ENCODE results near the gene ZNF668. TPM values are rescaled to one million over a fixed set of nuclear protein-coding genes. Genes with fewer than 3 reads are reported as not detected.
A peak's percentile ranks its signal among the peaks of the same experiment; 100 is the strongest.

ZNF668 gene
- polyA plus RNA-seq, 1 of the 3 experiments (the other 2 are of a cell fraction), result 13.6 TPM

DNA sequence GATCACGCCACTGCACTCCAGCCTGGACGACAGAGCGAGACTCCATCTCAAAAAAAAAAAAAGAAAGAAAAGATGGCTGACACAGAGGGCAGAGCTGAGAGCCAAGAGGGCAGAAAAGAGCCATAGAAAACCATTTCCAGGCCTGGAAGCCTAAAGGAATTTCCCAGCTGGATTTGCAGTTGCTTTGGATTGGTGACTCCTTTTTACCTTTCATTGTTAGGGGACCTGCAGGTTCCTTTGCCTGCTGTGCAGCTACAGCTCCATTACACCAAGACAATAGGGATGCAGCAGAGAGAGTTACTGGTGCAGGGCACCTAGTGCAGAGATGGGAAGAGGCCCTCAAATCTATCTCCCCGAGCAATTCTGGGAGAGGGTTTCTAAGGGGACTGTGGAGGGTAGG lies 18.4 kb downstream of the ZNF668 start:
- Histone ChIP-seq H3K4me3 (ENCODE audit: low read depth in 2 of 2, low read length in 1 of 2) (no peak overlapping the region), H3K9ac (no peak overlapping the region), H3K4me2 (no peak overlapping the region), H3K9me2 (no peaks in the 10 kb centered on the region), H3F3A (replicated peaks; ENCODE audit: insufficient read depth) (peaks cover 15% of the 10 kb centered on the region), H3K4me1 (ENCODE audit: control insufficient read depth in 1 of 2, insufficient read depth in 2 of 2, low read depth in 1 of 2, low read length in 1 of 2) (peaks cover 0 to 5% of the 10 kb centered on the region in 2 experiments; a peak in 1 of 4 replicates), H4K20me1 (ENCODE audit: insufficient read depth) (no peaks in the 10 kb centered on the region), H3K36me3 (replicated peaks in 1 of 2; ENCODE audit: control insufficient read depth in 1 of 2, insufficient read depth in 2 of 2, low read length in 1 of 2) (peaks cover 6 to 14% of the 10 kb centered on the region in 2 experiments), H3K79me2 (ENCODE audit: insufficient read depth) (peaks cover 10% of the 10 kb centered on the region), H3K27ac (ENCODE audit: low read depth in 2 of 2, low read length in 1 of 2) (no peak overlapping the region), H3K27me3 (ENCODE audit: insufficient read depth) (no peaks in the 10 kb centered on the region), H3K9me3 (no peaks in the 10 kb centered on the region), H2AFZ (ENCODE audit: low read depth) (no peak overlapping the region)
- 88% methylated on average over 4 of the region's 4 CpGs for WGBS (ENCODE audit: low lambda C conversion rate)
- ChIA-PET CTCF (interaction anchor here (1.0 to 1.1 kb wide), 2 partner anchors 9 to 87 kb away, joined by 3 read pairs; no protein-coding TSS in a partner anchor), POLR2A (no interaction called here)
- no peak; the same call in 1 of the 2 replicates for TF ChIP-seq POLR2AphosphoS5 (IDR thresholded peaks at IDR 0.05; ENCODE audit: low read depth, low read length)
- TF ChIP-seq RXRA (IDR thresholded peaks at IDR 0.05; ENCODE audit: borderline replicate concordance, low read depth), result no peak
- no peak for DNase-seq

DNA sequence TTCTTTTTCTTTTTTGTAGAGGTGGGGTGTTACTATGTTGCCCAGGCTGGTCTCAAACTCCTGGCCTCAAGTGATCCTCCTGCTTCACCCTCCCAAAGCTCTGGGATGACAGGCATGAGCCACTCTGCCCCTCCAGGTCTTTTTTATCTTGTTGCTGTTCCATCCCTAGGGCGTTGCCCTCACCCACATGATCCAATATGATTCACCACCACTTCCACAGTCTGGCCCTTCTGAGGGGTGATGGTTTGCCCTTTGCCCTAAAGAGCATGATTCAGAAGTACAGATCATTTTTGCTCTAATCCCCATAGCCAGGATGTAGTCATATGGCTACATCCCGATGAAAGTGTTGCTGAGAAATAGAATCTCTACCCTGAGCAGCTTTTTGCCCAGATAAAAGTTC lies 21.9 kb downstream of the ZNF668 start:
- no peak for DNase-seq
- no peak overlapping the region for H3K4me3 ChIP-seq (ENCODE audit: low read depth in 2 of 2, low read length in 1 of 2)
- CTCF ChIA-PET, result no interaction called here
- H3K27me3 ChIP-seq (ENCODE audit: insufficient read depth), result no peaks in the 10 kb centered on the region
- H3K9ac ChIP-seq, result no peak overlapping the region; the same call in 1 of the 2 replicates
- H3K9me3 ChIP-seq, result no peaks in the 10 kb centered on the region
- H3K79me2 ChIP-seq (ENCODE audit: insufficient read depth), result no peaks in the 10 kb centered on the region
- H4K20me1 ChIP-seq (ENCODE audit: insufficient read depth), result no peaks in the 10 kb centered on the region
- peak overlapping the region in 1 of 2 experiments; percentile 62; a peak in 2 of 4 replicates for H3K27ac ChIP-seq (ENCODE audit: low read depth in 2 of 2, low read length in 1 of 2)
- POLR2A ChIA-PET, result no interaction called here
- H3K9me2 ChIP-seq, result no peaks in the 10 kb centered on the region
- no peaks in the 10 kb centered on the region for H3K36me3 ChIP-seq (replicated peaks in 1 of 2; ENCODE audit: control insufficient read depth in 1 of 2, insufficient read depth in 2 of 2, low read length in 1 of 2)
- WGBS (ENCODE audit: low lambda C conversion rate), result 3% methylated on average over 2 of the region's 2 CpGs
- peaks cover 10% of the 10 kb centered on the region for H3F3A ChIP-seq (replicated peaks; ENCODE audit: insufficient read depth)
- H2AFZ ChIP-seq (ENCODE audit: low read depth), result peak overlapping the region; percentile 60; the same call in 1 of the 2 replicates
- peaks cover 0 to 5% of the 10 kb centered on the region in 2 experiments; a peak in 1 of 4 replicates for H3K4me1 ChIP-seq (ENCODE audit: control insufficient read depth in 1 of 2, insufficient read depth in 2 of 2, low read depth in 1 of 2, low read length in 1 of 2)
- peak overlapping the region; percentile 26 for H3K4me2 ChIP-seq
- TF ChIP-seq, protein P1, sequence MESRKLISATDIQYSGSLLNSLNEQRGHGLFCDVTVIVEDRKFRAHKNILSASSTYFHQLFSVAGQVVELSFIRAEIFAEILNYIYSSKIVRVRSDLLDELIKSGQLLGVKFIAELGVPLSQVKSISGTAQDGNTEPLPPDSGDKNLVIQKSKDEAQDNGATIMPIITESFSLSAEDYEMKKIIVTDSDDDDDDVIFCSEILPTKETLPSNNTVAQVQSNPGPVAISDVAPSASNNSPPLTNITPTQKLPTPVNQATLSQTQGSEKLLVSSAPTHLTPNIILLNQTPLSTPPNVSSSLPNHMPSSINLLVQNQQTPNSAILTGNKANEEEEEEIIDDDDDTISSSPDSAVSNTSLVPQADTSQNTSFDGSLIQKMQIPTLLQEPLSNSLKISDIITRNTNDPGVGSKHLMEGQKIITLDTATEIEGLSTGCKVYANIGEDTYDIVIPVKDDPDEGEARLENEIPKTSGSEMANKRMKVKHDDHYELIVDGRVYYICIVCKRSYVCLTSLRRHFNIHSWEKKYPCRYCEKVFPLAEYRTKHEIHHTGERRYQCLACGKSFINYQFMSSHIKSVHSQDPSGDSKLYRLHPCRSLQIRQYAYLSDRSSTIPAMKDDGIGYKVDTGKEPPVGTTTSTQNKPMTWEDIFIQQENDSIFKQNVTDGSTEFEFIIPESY (IDR thresholded peaks at IDR 0.05; ENCODE audit: borderline replicate concordance, low read depth), result no peak
- no peak for TF ChIP-seq RAD21 (IDR thresholded peaks at IDR 0.05; ENCODE audit: low read length)
- no peak for TF ChIP-seq SIN3A (IDR thresholded peaks at IDR 0.05; ENCODE audit: borderline replicate concordance, low read depth, low read length)
- peak; percentile 85 for TF ChIP-seq FOSL2 (IDR thresholded peaks at IDR 0.05; ENCODE audit: borderline replicate concordance, low read depth)
- TF ChIP-seq CHD2 (IDR thresholded peaks at IDR 0.05; ENCODE audit: low read length, partially characterized antibody), result no peak
- peak; percentile 63 for TF ChIP-seq TCF12 (IDR thresholded peaks at IDR 0.05)
- TF ChIP-seq FOXM1 (IDR thresholded peaks at IDR 0.05; ENCODE audit: low read depth), result no peak
- no peak for TF ChIP-seq MXI1 (IDR thresholded peaks at IDR 0.05; ENCODE audit: low read depth, low read length)
- TF ChIP-seq YY1 (IDR thresholded peaks at IDR 0.05; ENCODE audit: low read depth), result no peak
- TF ChIP-seq, protein P2, sequence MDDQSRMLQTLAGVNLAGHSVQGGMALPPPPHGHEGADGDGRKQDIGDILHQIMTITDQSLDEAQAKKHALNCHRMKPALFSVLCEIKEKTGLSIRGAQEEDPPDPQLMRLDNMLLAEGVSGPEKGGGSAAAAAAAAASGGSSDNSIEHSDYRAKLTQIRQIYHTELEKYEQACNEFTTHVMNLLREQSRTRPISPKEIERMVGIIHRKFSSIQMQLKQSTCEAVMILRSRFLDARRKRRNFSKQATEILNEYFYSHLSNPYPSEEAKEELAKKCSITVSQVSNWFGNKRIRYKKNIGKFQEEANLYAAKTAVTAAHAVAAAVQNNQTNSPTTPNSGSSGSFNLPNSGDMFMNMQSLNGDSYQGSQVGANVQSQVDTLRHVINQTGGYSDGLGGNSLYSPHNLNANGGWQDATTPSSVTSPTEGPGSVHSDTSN (IDR thresholded peaks at IDR 0.05), result peak; percentile 45; the same call in 1 of the 2 replicates
- no peak for TF ChIP-seq NFIC (IDR thresholded peaks at IDR 0.05; ENCODE audit: borderline replicate concordance)
- no peak for TF ChIP-seq SMC3 (IDR thresholded peaks at IDR 0.05; ENCODE audit: low read depth, low read length)
- no peak for TF ChIP-seq EZH2phosphoT487 (IDR thresholded peaks at IDR 0.05; ENCODE audit: borderline replicate concordance, low read depth)
- TF ChIP-seq EP300 (IDR thresholded peaks at IDR 0.05; ENCODE audit: borderline replicate concordance in 1 of 2, low read depth in 1 of 2, low read length in 1 of 2), result peak in 1 of 2 experiments; percentile 33; a peak in 1 of 4 replicates
- no peak for TF ChIP-seq ELF1 (IDR thresholded peaks at IDR 0.05)
- TF ChIP-seq, protein P3, sequence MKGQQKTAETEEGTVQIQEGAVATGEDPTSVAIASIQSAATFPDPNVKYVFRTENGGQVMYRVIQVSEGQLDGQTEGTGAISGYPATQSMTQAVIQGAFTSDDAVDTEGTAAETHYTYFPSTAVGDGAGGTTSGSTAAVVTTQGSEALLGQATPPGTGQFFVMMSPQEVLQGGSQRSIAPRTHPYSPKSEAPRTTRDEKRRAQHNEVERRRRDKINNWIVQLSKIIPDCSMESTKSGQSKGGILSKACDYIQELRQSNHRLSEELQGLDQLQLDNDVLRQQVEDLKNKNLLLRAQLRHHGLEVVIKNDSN (IDR thresholded peaks at IDR 0.05; ENCODE audit: borderline replicate concordance, low read depth), result peak; percentile 77; the same call in 1 of the 2 replicates
- TF ChIP-seq GABPA (IDR thresholded peaks at IDR 0.05; ENCODE audit: low read depth), result no peak
- no peak for TF ChIP-seq RFX5 (IDR thresholded peaks at IDR 0.05; ENCODE audit: low read length)
- TF ChIP-seq, protein P4, sequence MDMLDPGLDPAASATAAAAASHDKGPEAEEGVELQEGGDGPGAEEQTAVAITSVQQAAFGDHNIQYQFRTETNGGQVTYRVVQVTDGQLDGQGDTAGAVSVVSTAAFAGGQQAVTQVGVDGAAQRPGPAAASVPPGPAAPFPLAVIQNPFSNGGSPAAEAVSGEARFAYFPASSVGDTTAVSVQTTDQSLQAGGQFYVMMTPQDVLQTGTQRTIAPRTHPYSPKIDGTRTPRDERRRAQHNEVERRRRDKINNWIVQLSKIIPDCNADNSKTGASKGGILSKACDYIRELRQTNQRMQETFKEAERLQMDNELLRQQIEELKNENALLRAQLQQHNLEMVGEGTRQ (IDR thresholded peaks at IDR 0.05; ENCODE audit: borderline replicate concordance, low read depth, low read length), result no peak
- no peak for TF ChIP-seq GATA2 (CRISPR knock-in tag; IDR thresholded peaks at IDR 0.05)
- peak; percentile 67 for TF ChIP-seq JUND (IDR thresholded peaks at IDR 0.05)
- TF ChIP-seq TEAD4 (IDR thresholded peaks at IDR 0.05; ENCODE audit: borderline replicate concordance, insufficient read depth), result no peak
- no peak for TF ChIP-seq TAF1 (IDR thresholded peaks at IDR 0.05; ENCODE audit: borderline replicate concordance, low read depth, low read length)
- peak; percentile 87 for TF ChIP-seq RXRA (IDR thresholded peaks at IDR 0.05; ENCODE audit: borderline replicate concordance, low read depth)

Measured in SK-N-SH (cell line).